Measurements from ENCODE around the gene PTPRG. TPM values are rescaled to one million over a fixed set of nuclear protein-coding genes. Genes with fewer than 3 reads are reported as not detected.

Gene PTPRG
- total and polyA plus RNA-seq, 10 of the 15 experiments (the other 5 are each of a cell fraction or from before 2014, with no cell fraction given), result 0.29 to 20.7 (median 1.4) TPM

DNA sequence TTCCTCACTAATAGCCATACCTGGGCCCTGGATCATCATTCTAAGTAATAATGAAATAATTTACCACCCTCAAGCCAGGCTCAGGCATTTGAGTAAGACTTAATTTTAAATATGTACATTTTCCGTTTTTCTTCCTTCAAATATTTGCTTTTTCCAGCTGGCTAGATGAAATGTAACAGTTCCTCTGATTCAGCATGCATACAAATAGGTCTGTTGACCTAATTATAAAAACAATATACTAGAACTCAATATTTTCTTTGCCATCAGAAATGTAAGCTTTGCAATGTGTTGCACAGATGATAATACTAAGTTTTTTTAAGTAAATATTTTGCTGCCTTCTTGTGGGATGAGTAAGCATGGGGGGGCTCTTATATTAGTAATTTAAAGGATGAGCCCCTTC, 720.4 kb downstream of the PTPRG start (continued):
- TF ChIP-seq, protein P1, sequence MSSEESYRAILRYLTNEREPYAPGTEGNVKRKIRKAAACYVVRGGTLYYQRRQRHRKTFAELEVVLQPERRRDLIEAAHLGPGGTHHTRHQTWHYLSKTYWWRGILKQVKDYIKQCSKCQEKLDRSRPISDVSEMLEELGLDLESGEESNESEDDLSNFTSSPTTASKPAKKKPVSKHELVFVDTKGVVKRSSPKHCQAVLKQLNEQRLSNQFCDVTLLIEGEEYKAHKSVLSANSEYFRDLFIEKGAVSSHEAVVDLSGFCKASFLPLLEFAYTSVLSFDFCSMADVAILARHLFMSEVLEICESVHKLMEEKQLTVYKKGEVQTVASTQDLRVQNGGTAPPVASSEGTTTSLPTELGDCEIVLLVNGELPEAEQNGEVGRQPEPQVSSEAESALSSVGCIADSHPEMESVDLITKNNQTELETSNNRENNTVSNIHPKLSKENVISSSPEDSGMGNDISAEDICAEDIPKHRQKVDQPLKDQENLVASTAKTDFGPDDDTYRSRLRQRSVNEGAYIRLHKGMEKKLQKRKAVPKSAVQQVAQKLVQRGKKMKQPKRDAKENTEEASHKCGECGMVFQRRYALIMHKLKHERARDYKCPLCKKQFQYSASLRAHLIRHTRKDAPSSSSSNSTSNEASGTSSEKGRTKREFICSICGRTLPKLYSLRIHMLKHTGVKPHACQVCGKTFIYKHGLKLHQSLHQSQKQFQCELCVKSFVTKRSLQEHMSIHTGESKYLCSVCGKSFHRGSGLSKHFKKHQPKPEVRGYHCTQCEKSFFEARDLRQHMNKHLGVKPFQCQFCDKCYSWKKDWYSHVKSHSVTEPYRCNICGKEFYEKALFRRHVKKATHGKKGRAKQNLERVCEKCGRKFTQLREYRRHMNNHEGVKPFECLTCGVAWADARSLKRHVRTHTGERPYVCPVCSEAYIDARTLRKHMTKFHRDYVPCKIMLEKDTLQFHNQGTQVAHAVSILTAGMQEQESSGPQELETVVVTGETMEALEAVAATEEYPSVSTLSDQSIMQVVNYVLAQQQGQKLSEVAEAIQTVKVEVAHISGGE (CRISPR knock-in tag; IDR thresholded peaks at IDR 0.05), result no peak
- no peak for TF ChIP-seq RELA (IDR thresholded peaks at IDR 0.05; ENCODE audit: borderline replicate concordance, partially characterized antibody)
- TF ChIP-seq, protein P2, sequence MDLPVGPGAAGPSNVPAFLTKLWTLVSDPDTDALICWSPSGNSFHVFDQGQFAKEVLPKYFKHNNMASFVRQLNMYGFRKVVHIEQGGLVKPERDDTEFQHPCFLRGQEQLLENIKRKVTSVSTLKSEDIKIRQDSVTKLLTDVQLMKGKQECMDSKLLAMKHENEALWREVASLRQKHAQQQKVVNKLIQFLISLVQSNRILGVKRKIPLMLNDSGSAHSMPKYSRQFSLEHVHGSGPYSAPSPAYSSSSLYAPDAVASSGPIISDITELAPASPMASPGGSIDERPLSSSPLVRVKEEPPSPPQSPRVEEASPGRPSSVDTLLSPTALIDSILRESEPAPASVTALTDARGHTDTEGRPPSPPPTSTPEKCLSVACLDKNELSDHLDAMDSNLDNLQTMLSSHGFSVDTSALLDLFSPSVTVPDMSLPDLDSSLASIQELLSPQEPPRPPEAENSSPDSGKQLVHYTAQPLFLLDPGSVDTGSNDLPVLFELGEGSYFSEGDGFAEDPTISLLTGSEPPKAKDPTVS (IDR thresholded peaks at IDR 0.05; ENCODE audit: low read depth, low read length), result no peak
- TF ChIP-seq TCF7 (IDR thresholded peaks at IDR 0.05; ENCODE audit: borderline replicate concordance), result no peak

DNA sequence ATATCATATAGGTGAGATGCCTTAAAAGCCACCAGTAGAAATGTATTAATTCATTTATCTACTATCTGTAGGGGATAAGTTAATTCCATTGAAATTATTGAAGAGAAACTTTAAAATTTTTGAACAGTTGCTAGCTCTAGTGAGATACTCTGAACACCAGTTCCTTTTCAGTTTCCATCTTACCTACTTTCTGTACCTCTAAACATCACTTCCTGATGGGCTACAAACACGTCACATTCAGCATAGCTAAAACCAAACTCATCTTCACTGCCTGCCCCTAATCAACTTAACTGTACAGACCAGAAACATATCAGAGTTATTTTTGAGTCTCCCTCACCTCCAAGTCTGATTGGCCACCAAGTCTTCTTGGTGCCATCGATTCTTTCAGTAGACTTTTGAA, 723.1 kb downstream of the PTPRG start:
- FAIRE-seq, result no peak
- ATAC-seq, result peak; percentile 85
- no peak overlapping the region for H3K27ac ChIP-seq (ENCODE audit: control insufficient read depth, insufficient read depth)
- no peaks in the 10 kb centered on the region for H3K9me3 ChIP-seq (replicated peaks; ENCODE audit: control insufficient read depth, insufficient read depth, low read length)
- no peaks in the 10 kb centered on the region for H3K4me1 ChIP-seq (ENCODE audit: control insufficient read depth, insufficient read depth, low read length)
- no TSS peak for BruUV-seq (replicated peaks)
- no peak overlapping the region for H3K4me2 ChIP-seq (ENCODE audit: control insufficient read depth, insufficient read depth)
- H2AFZ ChIP-seq (ENCODE audit: control insufficient read depth, low read depth, low read length), result no peak overlapping the region
- H3K4me3 ChIP-seq, result no peak overlapping the region
- no peaks in the 10 kb centered on the region for H3K36me3 ChIP-seq (ENCODE audit: control insufficient read depth in 2 of 2, insufficient read depth in 2 of 2, low read length in 1 of 2)
- ChIA-PET POLR2A (no interaction called here), SMC1A (ENCODE audit: uncharacterized antibody, unreplicated experiment) (interaction anchor here (0.7 to 1.8 kb wide), 2 partner anchors 22 to 23 kb away, joined by 3 to 5 read pairs; no protein-coding TSS in a partner anchor), RAD21 (ENCODE audit: unreplicated experiment) (interaction anchor here (2.2 kb wide), 1 partner anchor 23 kb away, joined by 6 read pairs; no protein-coding TSS in a partner anchor), CTCF (interaction anchor here (1.4 kb wide), 1 partner anchor 8 kb away, joined by 4 read pairs; no protein-coding TSS in a partner anchor)
- H3K79me2 ChIP-seq (ENCODE audit: control insufficient read depth, insufficient read depth, low read length), result no peaks in the 10 kb centered on the region
- intact Hi-C loops (cut with micrococcal nuclease; ENCODE audit: unreplicated experiment), result no loop called here
- H4K20me1 ChIP-seq (ENCODE audit: control insufficient read depth, insufficient read depth), result no peaks in the 10 kb centered on the region
- H3K9ac ChIP-seq (ENCODE audit: control insufficient read depth, insufficient read depth, low read length), result no peak overlapping the region
- H3K27me3 ChIP-seq (replicated peaks in 1 of 2; ENCODE audit: control insufficient read depth in 2 of 2, insufficient read depth in 2 of 2, low read length in 1 of 2), result no peaks in the 10 kb centered on the region
- WGBS (ENCODE audit: insufficient coverage, insufficient replicate concordance, low lambda C conversion rate, missing lambda C conversion rate), result 20% methylated on average over 2 of the region's 2 CpGs
- DNase-seq (ENCODE audit: low read depth, low spot score), result no peak
- in situ Hi-C loops (cut with MboI), result no loop called here
- TF ChIP-seq, protein P3, sequence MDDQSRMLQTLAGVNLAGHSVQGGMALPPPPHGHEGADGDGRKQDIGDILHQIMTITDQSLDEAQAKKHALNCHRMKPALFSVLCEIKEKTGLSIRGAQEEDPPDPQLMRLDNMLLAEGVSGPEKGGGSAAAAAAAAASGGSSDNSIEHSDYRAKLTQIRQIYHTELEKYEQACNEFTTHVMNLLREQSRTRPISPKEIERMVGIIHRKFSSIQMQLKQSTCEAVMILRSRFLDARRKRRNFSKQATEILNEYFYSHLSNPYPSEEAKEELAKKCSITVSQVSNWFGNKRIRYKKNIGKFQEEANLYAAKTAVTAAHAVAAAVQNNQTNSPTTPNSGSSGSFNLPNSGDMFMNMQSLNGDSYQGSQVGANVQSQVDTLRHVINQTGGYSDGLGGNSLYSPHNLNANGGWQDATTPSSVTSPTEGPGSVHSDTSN (IDR thresholded peaks at IDR 0.05; ENCODE audit: insufficient replicate concordance, low read depth, low read length), result no peak
- no peak for TF ChIP-seq NFXL1 (IDR thresholded peaks at IDR 0.05; ENCODE audit: borderline replicate concordance)
- TF ChIP-seq, protein P2 (IDR thresholded peaks at IDR 0.05; ENCODE audit: low read depth, low read length), result no peak
- TF ChIP-seq, protein P4, sequence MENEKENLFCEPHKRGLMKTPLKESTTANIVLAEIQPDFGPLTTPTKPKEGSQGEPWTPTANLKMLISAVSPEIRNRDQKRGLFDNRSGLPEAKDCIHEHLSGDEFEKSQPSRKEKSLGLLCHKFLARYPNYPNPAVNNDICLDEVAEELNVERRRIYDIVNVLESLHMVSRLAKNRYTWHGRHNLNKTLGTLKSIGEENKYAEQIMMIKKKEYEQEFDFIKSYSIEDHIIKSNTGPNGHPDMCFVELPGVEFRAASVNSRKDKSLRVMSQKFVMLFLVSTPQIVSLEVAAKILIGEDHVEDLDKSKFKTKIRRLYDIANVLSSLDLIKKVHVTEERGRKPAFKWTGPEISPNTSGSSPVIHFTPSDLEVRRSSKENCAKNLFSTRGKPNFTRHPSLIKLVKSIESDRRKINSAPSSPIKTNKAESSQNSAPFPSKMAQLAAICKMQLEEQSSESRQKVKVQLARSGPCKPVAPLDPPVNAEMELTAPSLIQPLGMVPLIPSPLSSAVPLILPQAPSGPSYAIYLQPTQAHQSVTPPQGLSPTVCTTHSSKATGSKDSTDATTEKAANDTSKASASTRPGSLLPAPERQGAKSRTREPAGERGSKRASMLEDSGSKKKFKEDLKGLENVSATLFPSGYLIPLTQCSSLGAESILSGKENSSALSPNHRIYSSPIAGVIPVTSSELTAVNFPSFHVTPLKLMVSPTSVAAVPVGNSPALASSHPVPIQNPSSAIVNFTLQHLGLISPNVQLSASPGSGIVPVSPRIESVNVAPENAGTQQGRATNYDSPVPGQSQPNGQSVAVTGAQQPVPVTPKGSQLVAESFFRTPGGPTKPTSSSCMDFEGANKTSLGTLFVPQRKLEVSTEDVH (IDR thresholded peaks at IDR 0.05; ENCODE audit: low read depth, partially characterized antibody), result no peak
- no peak for TF ChIP-seq FOXM1 (IDR thresholded peaks at IDR 0.05; ENCODE audit: low read depth, low read length)
